Lung (tissue), 12 donors: ENCODE data around the gene CPS1. TPM values are rescaled to one million over a fixed set of nuclear protein-coding genes. Genes with fewer than 3 reads are reported as not detected.

Experiments used
- ATAC-seq: fragments of 200-7000 bp; cut with Tn5 transposase; one replicate; pipeline ENCODE4 v1.9.1; 2020; ENCODE audit warnings: moderate number of reproducible peaks; ENCODE audit not compliant: insufficient read depth, low FRiP score
- DNase-seq, 3 donors: peaks; one replicate each; pipeline ENCODE4 v3.0.0-alpha.2; 2013 to 2017
- H3K27ac ChIP-seq, 2 donors: one replicate each; pipeline ENCODE4 v1.5.1; 2013; ENCODE audit warnings: mild to moderate bottlenecking in 2 of 2, moderate library complexity in 2 of 2, control low read depth in 1 of 2, inconsistent platforms in 1 of 2, low read depth in 1 of 2, low read length in 1 of 2
- H3K27me3 ChIP-seq, 3 donors: one replicate each; pipeline ENCODE4 v1.5.1; 2013; ENCODE audit warnings: low read length in 2 of 3; ENCODE audit not compliant: control insufficient read depth in 3 of 3, insufficient read depth in 3 of 3
- H3K36me3 ChIP-seq, 4 donors: one replicate each; pipeline ENCODE4 v1.5.1; 2013; ENCODE audit warnings: low read length in 4 of 4, mild to moderate bottlenecking in 1 of 4, moderate library complexity in 1 of 4; ENCODE audit not compliant: control insufficient read depth in 4 of 4, insufficient read depth in 4 of 4
- H3K4me1 ChIP-seq, 5 donors: one replicate each; pipeline ENCODE4 v1.5.1; 2013; ENCODE audit warnings: low read length in 5 of 5, mild to moderate bottlenecking in 2 of 5, moderate library complexity in 1 of 5; ENCODE audit not compliant: control insufficient read depth in 5 of 5, insufficient read depth in 5 of 5
- H3K4me3 ChIP-seq: one replicate; pipeline ENCODE4 v1.5.1; 2013; ENCODE audit warnings: mild to moderate bottlenecking, control low read depth, moderate library complexity
- H3K9ac ChIP-seq, 2 donors: one replicate each; pipeline ENCODE4 v1.5.1; 2013; ENCODE audit warnings: low read length in 2 of 2, control low read depth in 1 of 2; ENCODE audit not compliant: insufficient read depth in 1 of 2
- H3K9me3 ChIP-seq, 4 donors: one replicate each; pipeline ENCODE4 v1.5.1; 2013; ENCODE audit warnings: low read length in 3 of 4, mild to moderate bottlenecking in 1 of 4, moderate library complexity in 1 of 4; ENCODE audit not compliant: control insufficient read depth in 4 of 4, insufficient read depth in 3 of 4
- CTCF ChIP-seq: IDR thresholded peaks from 2 replicates; pipeline ENCODE4 v1.5.1; 2012; ENCODE audit warnings: mild to moderate bottlenecking; ENCODE audit errors: control extremely low read depth, extremely low read depth
- WGBS, 2 donors: extraction: QIAGEN DNeasy Blood & Tissue Kit; methylation state at CpG; one replicate each; pipeline ENCODE4 v1.1.7; 2013; 5-methylcytosine and 5-hydroxymethylcytosine counted together
- polyA plus RNA-seq, 2 donors: library from polyadenylated mRNA; stranded (reverse); fragments of 200-250 nt; gene quantifications; one replicate each; pipeline ENCODE4 v1.2.1, GENCODE V29; 2013
- total RNA-seq, 2 donors: library from RNA; depleted of rRNA in 1 of 2; stranded (reverse); fragments of >200 nt in 1 of 2; gene quantifications; one replicate each; pipeline ENCODE4 v1.2.1, GENCODE V29; 2014 to 2021
- donor health status: control.
- donor health status: control.
- donor health status: Bipolar disorder and iron deficiency.
- donor health status: healthy.
- donor health status: DM: yes; HTN: yes; CAD: no.

CPS1 gene
- total and polyA plus RNA-seq, 4 donors: 0.35 to 5.0 (median 1.9) TPM

- no peaks in the 10 kb centered on the region for H3K4me1 ChIP-seq
- no peak for ATAC-seq
- no peaks in the 10 kb centered on the region for H3K36me3 ChIP-seq
- no peak for TF ChIP-seq CTCF
- H3K27ac ChIP-seq: no peak overlapping the region
- H3K27me3 ChIP-seq: no peaks in the 10 kb centered on the region
- H3K9ac ChIP-seq: no peak overlapping the region
- no peak for DNase-seq
- H3K4me3 ChIP-seq: no peak overlapping the region
- no peaks in the 10 kb centered on the region for H3K9me3 ChIP-seq
- WGBS, 2 donors: 61 to 79% methylated on average over 2 of the region's 2 CpGs
These were observed 5.4 kb upstream of the CPS1 start for GRCh38 chr2:210551001-210551400.

- no peaks in the 10 kb centered on the region for H3K27me3 ChIP-seq
- no peaks in the 10 kb centered on the region for H3K9me3 ChIP-seq
- DNase-seq (no peak), ATAC-seq (no peak)
- TF ChIP-seq CTCF: no peak
- no peaks in the 10 kb centered on the region for H3K36me3 ChIP-seq
- no peaks in the 10 kb centered on the region for H3K4me1 ChIP-seq
- H3K4me3 ChIP-seq: no peak overlapping the region
- H3K9ac ChIP-seq: no peak overlapping the region
- WGBS, 2 donors: 73 to 78% methylated on average over 1 of the region's 1 CpG
- H3K27ac ChIP-seq: no peak overlapping the region
These were observed 3.0 kb upstream of the CPS1 start for GRCh38 chr2:210553373-210553772.

- no peak for ATAC-seq
- Histone ChIP-seq H3K4me1 (no peaks in the 10 kb centered on the region), H3K27ac (no peak overlapping the region), H3K4me3 (no peak overlapping the region), H3K9me3 (no peaks in the 10 kb centered on the region), H3K36me3 (no peaks in the 10 kb centered on the region), H3K9ac (no peak overlapping the region), H3K27me3 (no peaks in the 10 kb centered on the region)
- TF ChIP-seq CTCF: no peak
- DNase-seq: no peak
These were observed 844 bp upstream of the CPS1 start for GRCh38 chr2:210555555-210555954.

GRCh38 chr2:210557721-210558120, 1.3 kb downstream of the CPS1 start:
- Histone ChIP-seq H3K36me3 (no peaks in the 10 kb centered on the region), H3K4me3 (no peak overlapping the region), H3K9ac (no peak overlapping the region), H3K27me3 (no peaks in the 10 kb centered on the region), H3K27ac (no peak overlapping the region), H3K9me3 (no peaks in the 10 kb centered on the region), H3K4me1 (no peaks in the 10 kb centered on the region)
- ATAC-seq: no peak
- DNase-seq: no peak
- no peak for TF ChIP-seq CTCF
